Activated T-cell treated with anti-CD3 and anti-CD28 coated beads, Interleukin-2, amount 50 U/mL, for 1 hour (primary cell): ENCODE data around the gene CTAG2.
"Not testable (repeated sequence)": the region's sequence is repeated elsewhere in the genome, so short reads cannot be mapped to it uniquely, and the experiment has no call there.

ENCODE experiments used
- DNase-seq: peaks from one replicate; pipeline ENCODE4 v3.0.0-alpha.2; 2020

CTAG2 gene

GRCh38 chrX:154653413-154653812 lies at the start of gene CTAG2:
TSS of gene CTAG2 (minus strand) at chrX:154653579. CDS start at chrX:154653515, 64 bp downstream.
- not testable (repeated sequence) for DNase-seq

DNA sequence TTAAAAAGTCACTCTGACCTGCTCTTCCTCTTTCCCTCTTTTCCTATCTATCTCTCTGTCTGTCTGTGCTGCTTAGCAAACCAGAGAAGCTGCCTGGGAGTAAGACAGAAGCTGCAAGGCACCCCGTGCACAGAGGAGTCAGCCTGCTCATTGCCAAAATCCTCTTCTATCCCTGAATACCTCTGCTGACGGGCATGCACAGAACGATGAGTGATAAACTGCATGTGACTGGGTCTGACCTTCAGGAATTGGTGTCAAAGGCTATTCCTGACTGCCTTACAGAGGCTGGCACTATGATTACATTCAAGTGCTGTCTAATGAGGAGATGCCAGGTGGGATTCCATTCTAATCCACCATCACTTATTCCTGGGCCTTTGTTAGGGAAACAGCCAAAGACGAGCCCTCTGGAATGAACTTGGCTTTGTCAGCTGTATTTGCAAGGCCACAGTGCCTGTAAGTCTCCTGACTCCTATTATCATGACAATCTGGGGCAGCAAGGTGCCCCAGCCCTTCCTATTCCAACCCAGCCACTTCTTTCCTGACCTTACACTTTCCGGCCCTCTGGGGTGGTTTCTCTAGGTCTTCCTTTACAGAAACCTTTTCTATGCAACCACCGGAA lies 45.4 kb upstream of the CTAG2 start:
- DNase-seq = no peak

DNA sequence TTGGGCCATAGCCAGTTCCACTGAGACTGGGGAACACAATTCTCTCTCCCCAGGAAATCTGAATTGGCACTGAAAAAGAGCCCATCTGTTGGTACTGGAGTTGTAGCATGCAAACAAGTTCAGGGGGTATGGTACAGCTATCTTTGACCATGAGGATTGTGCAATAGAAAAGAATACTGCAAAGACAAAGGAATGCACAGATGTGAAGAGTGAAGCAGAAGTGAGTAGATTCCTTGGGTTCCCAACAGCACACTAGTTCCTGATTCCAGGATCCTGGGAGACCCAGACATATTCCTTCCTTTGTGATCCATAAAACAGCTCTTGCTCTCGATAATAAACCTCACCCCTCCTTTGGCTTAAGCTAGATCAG lies 43.3 kb upstream of the CTAG2 start:
- DNase-seq = no peak

DNA sequence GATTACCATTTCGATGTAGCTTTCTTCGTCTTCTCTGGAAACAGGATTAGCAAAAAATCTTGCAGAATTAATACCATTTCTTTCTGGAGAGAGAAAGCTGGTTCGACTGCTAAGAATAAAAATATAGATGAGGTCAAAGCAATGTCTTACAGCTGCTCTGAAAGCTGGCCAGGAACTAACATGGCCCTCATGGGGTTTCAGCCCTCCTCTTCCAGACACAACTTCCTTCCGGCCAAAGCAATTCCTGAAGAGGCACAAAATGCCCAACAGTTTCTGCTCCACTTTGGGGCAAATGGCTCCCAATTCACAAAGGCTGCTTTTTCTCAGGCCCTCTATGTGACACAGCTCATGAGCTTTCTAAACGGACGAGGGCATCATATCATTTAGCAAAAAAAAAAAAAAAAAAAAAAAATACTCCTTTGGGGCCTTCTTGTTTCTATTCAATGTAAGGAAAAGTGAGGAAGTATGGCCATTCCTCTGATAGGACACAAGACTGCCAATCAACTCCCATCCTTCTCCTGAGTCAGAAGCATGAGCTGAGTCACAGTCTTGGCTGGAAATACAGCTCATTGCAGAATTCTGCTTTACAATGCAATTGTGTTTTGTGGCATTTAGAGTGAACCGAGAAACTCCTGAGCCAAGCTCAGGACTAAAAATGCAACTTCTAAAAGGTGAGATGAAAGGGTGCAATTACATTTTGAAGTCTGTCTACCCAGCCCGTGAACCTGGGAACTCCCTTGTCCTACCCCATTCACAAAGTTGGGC lies 42.7 kb upstream of the CTAG2 start:
- DNase-seq = no peak

DNA sequence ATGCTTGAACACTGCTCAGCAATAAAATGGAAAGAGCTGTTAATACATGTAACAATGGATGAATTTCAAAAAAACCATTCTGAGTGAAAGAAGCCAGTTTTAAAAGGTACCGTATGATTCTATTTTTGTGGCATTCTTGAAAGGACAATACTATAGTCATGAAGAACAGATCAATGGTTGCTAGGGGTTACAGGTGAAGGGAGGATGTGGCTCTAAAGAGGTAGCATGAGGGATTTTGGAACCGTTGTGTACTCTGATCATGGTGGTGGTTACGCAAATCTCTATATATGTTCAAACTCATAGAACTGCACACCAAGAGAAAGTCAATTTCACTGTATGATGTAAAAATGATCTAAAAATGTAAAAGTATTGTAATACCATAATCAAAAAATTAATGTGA lies 40.0 kb upstream of the CTAG2 start:
- DNase-seq = no peak

DNA sequence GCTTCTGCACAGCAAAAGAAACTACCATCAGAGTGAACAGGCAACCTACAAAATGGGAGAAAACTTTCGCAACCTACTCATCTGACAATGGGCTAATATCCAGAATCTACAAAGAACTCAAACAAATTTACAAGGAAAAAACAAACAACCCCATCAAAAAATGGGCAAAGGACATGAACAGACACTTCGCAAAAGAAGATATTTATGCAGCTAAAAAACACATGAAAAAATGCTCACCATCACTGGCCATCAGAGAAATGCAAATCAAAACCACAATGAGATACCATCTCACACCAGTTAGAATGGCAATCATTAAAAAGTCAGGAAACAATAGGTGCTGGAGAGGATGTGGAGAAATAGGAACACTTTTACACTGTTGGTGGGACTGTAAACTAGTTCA lies 37.1 kb upstream of the CTAG2 start:
- not testable (repeated sequence) for DNase-seq

- not testable (repeated sequence) for DNase-seq
These were observed 18.7 kb upstream of the CTAG2 start for GRCh38 chrX:154672084-154672483.

DNA sequence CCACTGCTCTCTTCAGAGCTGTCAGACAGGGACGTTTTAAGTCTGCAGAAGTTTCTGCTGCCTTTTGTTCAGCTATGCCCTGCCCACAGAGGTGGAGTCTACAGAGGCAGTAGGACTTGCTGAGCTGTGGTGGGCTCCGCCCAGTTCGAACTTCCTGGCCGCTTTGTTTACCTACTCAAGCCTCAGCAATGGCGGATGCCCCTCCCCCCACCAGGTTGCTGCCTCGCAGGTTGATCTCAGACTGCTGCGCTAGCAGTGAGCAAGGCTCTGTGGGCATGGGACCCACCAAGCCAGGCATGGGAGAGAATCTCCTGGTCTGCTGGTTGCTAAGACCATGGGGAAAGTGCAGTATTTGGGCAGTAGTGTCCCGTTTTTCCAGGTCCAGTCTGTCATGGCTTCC lies 17.5 kb upstream of the CTAG2 start:
- DNase-seq = not testable (repeated sequence)

GRCh38 chrX:154661899-154662298 lies 8.5 kb upstream of the CTAG2 start:
- DNase-seq = no peak

DNA sequence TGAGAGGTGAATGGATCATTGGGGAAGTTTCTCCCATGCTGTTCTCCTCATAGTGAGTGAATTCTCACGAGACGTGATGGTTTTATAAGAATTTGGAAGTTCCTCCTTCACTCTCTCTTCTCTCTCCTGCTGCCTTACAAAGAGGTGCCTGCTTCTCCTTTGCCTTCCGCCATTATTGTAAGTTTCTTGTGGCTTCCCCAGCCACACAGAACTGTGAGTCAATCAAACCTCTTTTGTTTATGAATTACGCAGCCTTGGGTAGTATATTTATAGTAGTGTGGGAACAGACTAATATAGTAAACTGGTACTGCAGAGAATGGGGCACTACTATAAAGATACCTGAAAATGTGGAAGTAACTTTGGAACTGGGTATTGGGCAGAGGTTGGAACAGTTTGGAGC lies 7.8 kb upstream of the CTAG2 start:
- no peak for DNase-seq

GRCh38 chrX:154660541-154660940 lies 7.2 kb upstream of the CTAG2 start:
- DNase-seq = no peak

DNA sequence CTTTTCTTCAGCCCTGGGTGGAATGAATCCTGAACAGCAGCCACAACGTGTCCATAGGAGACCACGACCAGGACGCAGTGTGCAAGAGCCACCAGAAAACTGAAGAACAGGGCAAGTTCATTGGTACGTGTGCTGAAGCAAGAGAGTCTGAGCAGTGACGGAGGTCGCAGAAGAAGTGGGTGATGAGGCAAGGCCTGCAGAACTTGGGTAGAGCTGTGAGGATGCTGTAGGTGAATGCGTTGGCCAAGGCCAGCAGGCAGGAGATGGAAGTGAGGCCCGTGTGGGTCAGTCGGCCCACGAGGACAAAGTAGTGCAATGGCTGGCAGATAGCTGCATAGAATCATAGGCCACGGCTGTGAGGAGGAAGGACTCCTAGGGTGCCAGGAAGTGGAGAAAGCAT lies 5.6 kb upstream of the CTAG2 start:
- no peak for DNase-seq

DNA sequence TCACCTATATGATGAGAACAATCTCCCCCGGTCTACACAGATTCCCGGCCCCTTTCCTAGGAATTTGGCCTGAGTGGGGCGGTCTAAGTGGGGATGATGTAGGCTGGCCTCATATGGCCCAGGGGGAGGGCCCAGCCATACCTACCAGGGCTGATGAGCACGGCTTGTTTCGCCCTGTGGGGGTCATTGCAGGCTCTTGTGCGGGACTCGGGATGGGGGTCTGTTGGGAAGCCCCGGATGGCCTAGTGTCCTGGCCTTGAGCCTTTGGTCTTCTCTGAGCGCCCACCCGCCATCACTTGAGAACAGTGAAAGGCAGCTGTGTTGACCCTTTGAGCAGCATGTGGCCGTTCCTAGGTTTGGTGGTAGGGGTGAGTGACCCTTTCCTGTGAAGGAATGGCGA lies 4.8 kb upstream of the CTAG2 start:
- DNase-seq = no peak

GRCh38 chrX:154657226-154657805 lies 3.9 kb upstream of the CTAG2 start:
- no peak for DNase-seq

DNA sequence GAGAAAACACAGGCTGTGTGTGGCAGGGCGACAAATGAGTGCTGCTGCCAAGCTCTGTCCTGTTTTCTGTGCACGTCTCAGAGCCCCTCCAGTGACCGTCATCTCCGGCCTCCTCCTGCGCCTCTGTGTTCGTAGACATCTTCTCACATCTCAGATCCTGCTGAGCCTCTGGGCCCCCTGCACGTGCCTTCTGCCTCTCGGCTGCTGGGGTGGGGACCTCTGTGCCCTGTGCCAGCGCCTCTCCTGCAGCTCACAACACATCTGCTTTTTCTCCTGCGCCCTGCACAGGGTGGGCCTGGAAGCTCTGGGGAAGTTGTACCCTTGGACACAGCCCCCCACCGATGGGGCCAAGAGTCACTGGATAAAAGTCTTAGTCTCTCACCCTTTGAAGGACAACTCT lies 2.4 kb upstream of the CTAG2 start:
- DNase-seq = no peak

- DNase-seq = no peak
These were observed 2.0 kb upstream of the CTAG2 start for GRCh38 chrX:154655346-154655745.

DNA sequence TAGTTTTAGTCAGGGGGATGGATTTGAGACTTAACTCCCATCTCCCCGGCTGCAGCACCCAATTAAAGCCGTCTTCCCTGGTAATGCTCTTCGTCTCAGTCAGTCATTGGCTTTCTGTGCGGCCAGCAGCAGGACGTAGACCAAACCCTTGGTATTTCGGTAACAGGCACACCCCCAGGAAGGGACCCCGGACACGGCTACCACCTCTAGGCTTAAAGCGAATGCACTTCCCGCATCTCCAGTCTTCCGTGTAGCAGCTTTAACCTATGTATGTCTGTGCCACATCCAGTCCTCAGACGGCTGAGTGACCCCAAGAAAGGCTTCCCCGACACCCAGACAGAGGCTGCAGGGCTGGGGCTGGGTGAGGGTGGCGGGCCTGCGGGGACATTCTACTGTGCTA lies 1.5 kb upstream of the CTAG2 start:
- DNase-seq = no peak

GRCh38 chrX:154654372-154654771 lies 993 bp upstream of the CTAG2 start:
- DNase-seq = no peak

DNA sequence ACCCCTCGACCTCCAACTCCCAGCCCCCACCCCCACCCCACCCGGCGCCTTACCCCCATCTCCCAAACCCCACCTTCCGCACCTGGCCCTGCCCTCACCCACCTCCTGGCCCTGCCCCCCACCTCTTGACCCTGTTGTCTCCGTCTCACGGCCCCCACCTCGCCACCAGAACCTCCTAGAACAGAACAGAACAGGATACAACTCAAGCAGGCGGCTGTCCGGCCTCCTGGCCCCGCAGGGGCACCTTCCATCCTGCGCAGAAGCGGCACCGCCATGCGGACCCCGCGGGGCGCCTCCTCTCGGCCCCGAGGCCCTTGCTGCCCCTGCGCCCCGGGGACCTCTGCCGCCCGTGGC lies 354 bp downstream of the CTAG2 start:
- no peak for DNase-seq

- no peak for DNase-seq
These were observed 900 bp downstream of the CTAG2 start for GRCh38 chrX:154652311-154653047.

DNA sequence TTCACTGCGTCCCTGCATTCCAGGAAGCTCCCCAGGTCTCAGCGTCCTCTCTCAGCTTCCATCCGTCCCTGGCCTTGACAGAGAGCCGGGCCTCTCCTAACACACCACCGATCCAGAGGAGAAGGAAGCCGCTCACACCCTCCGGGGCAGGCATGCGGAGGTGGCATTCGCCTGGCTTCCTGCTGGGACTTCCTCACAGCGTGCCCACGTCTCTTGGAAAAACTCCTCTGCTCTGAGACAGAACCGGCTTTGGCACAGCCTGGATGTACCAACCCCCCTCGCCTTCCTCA lies 3.2 kb downstream of the CTAG2 start:
- DNase-seq = no peak

DNA sequence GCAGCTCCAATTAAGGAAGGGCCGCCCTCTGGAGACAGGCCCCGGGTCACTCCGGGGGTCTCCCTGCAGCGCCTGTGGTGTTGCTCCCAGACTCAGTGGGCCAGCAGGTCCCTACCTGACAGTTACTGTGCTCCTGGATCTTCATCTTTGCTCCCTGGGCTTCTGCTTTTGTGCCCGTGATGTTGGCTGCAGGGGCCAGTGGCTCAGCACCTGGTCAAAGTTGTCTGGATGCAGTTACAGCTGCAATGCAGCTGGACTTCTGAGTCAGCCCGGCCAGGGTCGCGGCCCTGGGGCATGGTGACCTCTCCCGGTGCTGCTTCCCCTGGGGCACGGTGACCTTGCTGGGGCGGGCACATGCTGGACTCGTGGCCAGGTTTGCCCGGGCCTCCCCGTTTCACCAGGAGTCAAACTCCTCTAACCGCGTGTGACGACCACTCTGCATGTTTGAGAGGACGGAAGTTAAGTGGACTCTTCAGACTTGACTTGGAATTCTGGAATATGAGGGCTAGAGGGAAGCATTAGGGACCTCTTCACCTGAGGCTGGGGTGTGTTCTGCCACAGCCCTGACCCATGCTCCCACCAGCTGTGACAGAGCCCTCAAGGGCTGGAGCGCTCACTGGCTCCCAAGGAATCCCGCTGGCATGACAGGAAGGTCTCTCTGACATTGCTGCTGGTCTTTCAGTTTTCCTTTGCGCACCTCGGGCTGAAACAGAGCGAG lies 3.7 kb downstream of the CTAG2 start:
- no peak for DNase-seq

DNA sequence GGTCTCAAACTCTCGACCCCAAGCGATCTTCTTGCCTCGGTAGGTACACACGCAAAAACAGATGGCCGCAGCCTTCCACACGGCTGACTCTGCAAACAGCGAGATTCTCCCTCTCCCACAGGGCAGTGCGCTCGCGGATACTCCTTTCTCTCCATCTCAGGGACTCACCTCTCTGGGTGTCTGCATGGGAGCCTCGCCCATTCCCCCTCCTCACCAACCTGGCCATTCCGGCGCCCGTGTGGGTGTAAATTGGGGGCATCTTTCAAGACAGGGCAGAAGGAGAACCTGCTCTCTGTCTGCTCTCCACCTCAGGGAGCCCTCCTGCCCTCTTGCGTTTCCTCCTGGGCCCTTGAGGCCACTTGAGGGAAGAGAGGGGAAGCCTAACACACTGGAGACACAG lies 4.4 kb downstream of the CTAG2 start:
- no peak for DNase-seq
